ENCODE results near the gene FOXL2NB. TPM values are rescaled to one million over a fixed set of nuclear protein-coding genes. Genes with fewer than 3 reads are reported as not detected.

The FOXL2NB gene
- total RNA-seq, 1 donor from 2014 or later, result 5.2 TPM

GRCh38 chr3:138942271-138942670 lies 4.7 kb upstream of the FOXL2NB start:
- Histone ChIP-seq H3K79me2 (ENCODE audit: insufficient read depth, low read length) (no peaks in the 10 kb centered on the region), H3K9ac (ENCODE audit: low read length) (no peak overlapping the region), H3K4me1 (ENCODE audit: insufficient read depth, low read length) (peaks cover 13% of the 10 kb centered on the region), H3K4me2 (ENCODE audit: low read length) (no peak overlapping the region), H4K20me1 (ENCODE audit: insufficient read depth, low read length) (peaks cover 41% of the 10 kb centered on the region), H3K27me3 (ENCODE audit: insufficient read depth, low read length) (peaks cover 96% of the 10 kb centered on the region), H3K36me3 (ENCODE audit: insufficient read depth, low read length) (no peaks in the 10 kb centered on the region), H2AFZ (ENCODE audit: low read depth, low read length) (no peak overlapping the region), H3K4me3 (ENCODE audit: insufficient read depth, low read depth, low read length) (no peak overlapping the region), H3K27ac (ENCODE audit: low read depth, low read length) (no peak overlapping the region), H3K9me3 (ENCODE audit: insufficient read depth, low read depth, low read length) (no peaks in the 10 kb centered on the region)
- peaks cover 4% of the 10 kb centered on the region for H3K36me3 Mint-ChIP-seq (ENCODE audit: low read depth, unreplicated experiment)
- FAIRE-seq (no peak), DNase-seq (ENCODE audit: low read depth) (no peak)
- peaks cover 10% of the 10 kb centered on the region for H3K4me1 Mint-ChIP-seq (ENCODE audit: low read depth, unreplicated experiment)
- no peak overlapping the region for H3K4me3 Mint-ChIP-seq (ENCODE audit: unreplicated experiment)
- no peak for TF ChIP-seq EZH2 (IDR thresholded peaks at IDR 0.05; ENCODE audit: insufficient read depth, low read length)
- TF ChIP-seq, protein P1, sequence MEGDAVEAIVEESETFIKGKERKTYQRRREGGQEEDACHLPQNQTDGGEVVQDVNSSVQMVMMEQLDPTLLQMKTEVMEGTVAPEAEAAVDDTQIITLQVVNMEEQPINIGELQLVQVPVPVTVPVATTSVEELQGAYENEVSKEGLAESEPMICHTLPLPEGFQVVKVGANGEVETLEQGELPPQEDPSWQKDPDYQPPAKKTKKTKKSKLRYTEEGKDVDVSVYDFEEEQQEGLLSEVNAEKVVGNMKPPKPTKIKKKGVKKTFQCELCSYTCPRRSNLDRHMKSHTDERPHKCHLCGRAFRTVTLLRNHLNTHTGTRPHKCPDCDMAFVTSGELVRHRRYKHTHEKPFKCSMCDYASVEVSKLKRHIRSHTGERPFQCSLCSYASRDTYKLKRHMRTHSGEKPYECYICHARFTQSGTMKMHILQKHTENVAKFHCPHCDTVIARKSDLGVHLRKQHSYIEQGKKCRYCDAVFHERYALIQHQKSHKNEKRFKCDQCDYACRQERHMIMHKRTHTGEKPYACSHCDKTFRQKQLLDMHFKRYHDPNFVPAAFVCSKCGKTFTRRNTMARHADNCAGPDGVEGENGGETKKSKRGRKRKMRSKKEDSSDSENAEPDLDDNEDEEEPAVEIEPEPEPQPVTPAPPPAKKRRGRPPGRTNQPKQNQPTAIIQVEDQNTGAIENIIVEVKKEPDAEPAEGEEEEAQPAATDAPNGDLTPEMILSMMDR (IDR thresholded peaks at IDR 0.05; ENCODE audit: insufficient read depth, low read depth, low read length), result no peak
- no peak overlapping the region for H3K27ac Mint-ChIP-seq (ENCODE audit: unreplicated experiment)
- H3K9me3 Mint-ChIP-seq (ENCODE audit: unreplicated experiment), result peaks cover 9% of the 10 kb centered on the region
- H3K27me3 Mint-ChIP-seq (ENCODE audit: low read depth, unreplicated experiment), result peaks cover 70% of the 10 kb centered on the region

- peaks cover 13% of the 10 kb centered on the region for H3K4me1 ChIP-seq (ENCODE audit: insufficient read depth, low read length)
- no peak overlapping the region for H3K4me2 ChIP-seq (ENCODE audit: low read length)
- H3K9me3 ChIP-seq (ENCODE audit: insufficient read depth, low read depth, low read length), result no peaks in the 10 kb centered on the region
- no peak overlapping the region for H3K27ac ChIP-seq (ENCODE audit: low read depth, low read length)
- no peaks in the 10 kb centered on the region for H3K36me3 ChIP-seq (ENCODE audit: insufficient read depth, low read length)
- H2AFZ ChIP-seq (ENCODE audit: low read depth, low read length), result no peak overlapping the region
- H3K27me3 ChIP-seq (ENCODE audit: insufficient read depth, low read length), result peaks cover 95% of the 10 kb centered on the region
- Mint-ChIP-seq H3K4me3 (ENCODE audit: unreplicated experiment) (peak overlapping the region; percentile 62), H3K27ac (ENCODE audit: unreplicated experiment) (no peak overlapping the region), H3K9me3 (ENCODE audit: unreplicated experiment) (peaks cover 8% of the 10 kb centered on the region), H3K27me3 (ENCODE audit: low read depth, unreplicated experiment) (peaks cover 69% of the 10 kb centered on the region), H3K36me3 (ENCODE audit: low read depth, unreplicated experiment) (peaks cover 4% of the 10 kb centered on the region), H3K4me1 (ENCODE audit: low read depth, unreplicated experiment) (peaks cover 10% of the 10 kb centered on the region)
- peak; percentile 63 for TF ChIP-seq EZH2 (IDR thresholded peaks at IDR 0.05; ENCODE audit: insufficient read depth, low read length)
- TF ChIP-seq, protein P1 (IDR thresholded peaks at IDR 0.05; ENCODE audit: insufficient read depth, low read depth, low read length), result no peak
- H3K9ac ChIP-seq (ENCODE audit: low read length), result no peak overlapping the region
- H3K4me3 ChIP-seq (ENCODE audit: insufficient read depth, low read depth, low read length), result no peak overlapping the region
- DNase-seq (ENCODE audit: low read depth) (no peak), FAIRE-seq (no peak)
- no peaks in the 10 kb centered on the region for H3K79me2 ChIP-seq (ENCODE audit: insufficient read depth, low read length)
- peaks cover 33% of the 10 kb centered on the region for H4K20me1 ChIP-seq (ENCODE audit: insufficient read depth, low read length)
These were observed 4.0 kb upstream of the FOXL2NB start for GRCh38 chr3:138942861-138943623.

All from astrocyte (in vitro differentiated cells and primary cell).